Medulla oblongata (tissue), 1 donor: Measurements from ENCODE around the gene NDUFB4.
"Not testable (repeated sequence)": the region's sequence is repeated elsewhere in the genome, so short reads cannot be mapped to it uniquely, and the experiment has no call there.

Source experiments
- DNase-seq: peaks from one replicate; pipeline ENCODE4 v3.0.0-alpha.2; 2015; ENCODE audit errors: extremely low spot score

The NDUFB4 gene

GRCh38 chr3:120637851-120638559 lies 41.9 kb downstream of the NDUFB4 start:
- DNase-seq = peak; percentile 3

GRCh38 chr3:120638820-120639219 lies 42.7 kb downstream of the NDUFB4 start:
- not testable (repeated sequence) for DNase-seq

GRCh38 chr3:120640231-120640630 lies 44.1 kb downstream of the NDUFB4 start:
- DNase-seq = no peak

- DNase-seq = no peak
These were observed 45.6 kb downstream of the NDUFB4 start for GRCh38 chr3:120641696-120642246.

GRCh38 chr3:120642368-120642948 lies 46.3 kb downstream of the NDUFB4 start:
- DNase-seq = no peak

GRCh38 chr3:120645083-120645845 lies 49.1 kb downstream of the NDUFB4 start:
- DNase-seq = no peak

GRCh38 chr3:120646771-120647432 lies 50.8 kb downstream of the NDUFB4 start:
- DNase-seq = no peak

- DNase-seq = no peak
These were observed 52.2 kb downstream of the NDUFB4 start for GRCh38 chr3:120648290-120648689.

GRCh38 chr3:120649830-120650233 lies 53.7 kb downstream of the NDUFB4 start:
- DNase-seq = no peak

- no peak for DNase-seq
These were observed 54.2 kb downstream of the NDUFB4 start for GRCh38 chr3:120650311-120650710.
